HG02610 (cell line): Measurements from ENCODE around the gene PDGFC.
"Not testable (repeated sequence)": the region's sequence is repeated elsewhere in the genome, so short reads cannot be mapped to it uniquely, and the experiment has no call there.

ENCODE experiments used
- ATAC-seq: cut with Tn5 transposase; IDR thresholded peaks from one replicate; pipeline ENCODE4 v1.9.1; 2021; ENCODE audit warnings: mild to moderate bottlenecking, moderate library complexity; ENCODE audit not compliant: unreplicated experiment

The PDGFC gene

GRCh38 chr4:156952078-156952759 lies 19.4 kb downstream of the PDGFC start:
- ATAC-seq, result no peak

- ATAC-seq, result no peak
Measured at GRCh38 chr4:156950948-156951347, 20.7 kb downstream of the PDGFC start.

GRCh38 chr4:156950090-156950489 lies 21.5 kb downstream of the PDGFC start:
- ATAC-seq, result no peak

- ATAC-seq, result no peak
Measured at GRCh38 chr4:156949373-156949814, 22.2 kb downstream of the PDGFC start.

GRCh38 chr4:156948738-156949137 lies 22.9 kb downstream of the PDGFC start:
- ATAC-seq, result no peak

GRCh38 chr4:156948133-156948532 lies 23.5 kb downstream of the PDGFC start:
- no peak for ATAC-seq

GRCh38 chr4:156946516-156947424 lies 24.8 kb downstream of the PDGFC start:
- ATAC-seq, result no peak

GRCh38 chr4:156945532-156945931 lies 26.1 kb downstream of the PDGFC start:
- ATAC-seq, result no peak

GRCh38 chr4:156942991-156943390 lies 28.6 kb downstream of the PDGFC start:
- no peak for ATAC-seq

- ATAC-seq, result peak; percentile 64
Measured at GRCh38 chr4:156941940-156942548, 29.6 kb downstream of the PDGFC start.

GRCh38 chr4:156939801-156940200 lies 31.8 kb downstream of the PDGFC start:
- no peak for ATAC-seq

GRCh38 chr4:156939139-156939538 lies 32.5 kb downstream of the PDGFC start:
- no peak for ATAC-seq

- ATAC-seq, result no peak
Measured at GRCh38 chr4:156934259-156934635, 37.4 kb downstream of the PDGFC start.

GRCh38 chr4:156933633-156934258 lies 37.9 kb downstream of the PDGFC start:
- no peak for ATAC-seq

GRCh38 chr4:156932360-156932759 lies 39.2 kb downstream of the PDGFC start:
- ATAC-seq, result not testable (repeated sequence)

- no peak for ATAC-seq
Measured at GRCh38 chr4:156931267-156931666, 40.3 kb downstream of the PDGFC start.

- ATAC-seq, result no peak
Measured at GRCh38 chr4:156929386-156930105, 42.1 kb downstream of the PDGFC start.

- no peak for ATAC-seq
Measured at GRCh38 chr4:156924774-156925315, 46.8 kb downstream of the PDGFC start.

- ATAC-seq, result no peak
Measured at GRCh38 chr4:156923525-156923924, 48.1 kb downstream of the PDGFC start.

GRCh38 chr4:156915221-156915620 lies 56.4 kb downstream of the PDGFC start:
- no peak for ATAC-seq
